B cell (primary cell): Measurements from ENCODE around the gene TMEM38A. TPM values are rescaled to one million over a fixed set of nuclear protein-coding genes. Genes with fewer than 3 reads are reported as not detected.
A peak's percentile ranks its signal among the peaks of the same experiment; 100 is the strongest.

ENCODE experiments used
- ATAC-seq: fragments of 200-7000 bp; cut with Tn5 transposase; one replicate; pipeline ENCODE4 v1.10.0; 2021; ENCODE audit warnings: low read depth, mild to moderate bottlenecking, moderate number of reproducible peaks, moderate library complexity
- CTCF ChIA-PET: fragments of 350-600 bp; sonication (Branson Sonifier 250); formaldehyde crosslinking; loops from one replicate; lab custom pipeline; 2021; ENCODE audit warnings: antibody characterized with exemption, inconsistent platforms; lab: Charles Lee
- POLR2A ChIA-PET: fragments of 350-600 bp; sonication (Branson Sonifier 250); formaldehyde crosslinking; loops from one replicate; lab custom pipeline; 2021; ENCODE audit warnings: antibody characterized with exemption; lab: Charles Lee
- DNase-seq: peaks from one replicate; pipeline ENCODE4 v3.0.0; 2013
- H2AFZ ChIP-seq: 2 replicates; pipeline ENCODE4 v1.6.1; 2012; ENCODE audit warnings: mild to moderate bottlenecking, low read depth, low read length; ENCODE audit not compliant: insufficient read depth, poor library complexity, severe bottlenecking
- H3K27ac ChIP-seq, 2 donors: 1 replicate in 1 of 2; 2 replicates in 1 of 2; pipeline ENCODE4 v1.5.1; 2012 to 2013; ENCODE audit warnings: low read length in 2 of 2, mild to moderate bottlenecking in 2 of 2, moderate library complexity in 1 of 2
- H3K27me3 ChIP-seq, 4 experiments: fragments of 200-600 bp in 1 of 4; sonication (generic) in 1 of 4; replicated peaks in 1 of 4; 1 replicate in 2 of 4; 2 replicates in 2 of 4; pipeline versions ENCODE4 v1.6.1 to v1.7.0; 2013 to 2016; ENCODE audit warnings: low read length in 3 of 4, mild to moderate bottlenecking in 2 of 4, mixed read lengths in 1 of 4, moderate library complexity in 1 of 4; ENCODE audit not compliant: insufficient read depth in 4 of 4, control insufficient read depth in 3 of 4; ENCODE audit errors: control extremely low read depth in 1 of 4
- H3K36me3 ChIP-seq, 2 experiments: replicated peaks in 1 of 2; 1 replicate in 1 of 2; 2 replicates in 1 of 2; pipeline versions ENCODE4 v1.6.1 to v1.7.1; 2013; ENCODE audit warnings: low read length in 1 of 2; ENCODE audit not compliant: insufficient read depth in 2 of 2, control insufficient read depth in 1 of 2; ENCODE audit errors: control extremely low read depth in 1 of 2, extremely low read depth in 1 of 2
- H3K4me1 ChIP-seq, 2 donors: fragments of 200-600 bp in 1 of 2; sonication (generic) in 1 of 2; 1 replicate in 1 of 2; 2 replicates in 1 of 2; pipeline versions ENCODE4 v1.5.1 to v1.6.1; 2013 to 2017; ENCODE audit warnings: low read length in 2 of 2; ENCODE audit not compliant: control insufficient read depth in 2 of 2, insufficient read depth in 2 of 2
- H3K4me2 ChIP-seq: replicated peaks from 2 replicates; pipeline ENCODE3; 2012; ENCODE audit warnings: mild to moderate bottlenecking, low read depth, low read length; ENCODE audit not compliant: poor library complexity, severe bottlenecking
- H3K4me3 ChIP-seq, 5 experiments: fragments of 200-600 bp in 1 of 5; sonication (generic) in 1 of 5; 1 replicate in 3 of 5; 2 replicates in 2 of 5; pipeline versions ENCODE4 v1.5.1 to v1.7.0; 2011 to 2016; ENCODE audit warnings: low read length in 4 of 5, mild to moderate bottlenecking in 4 of 5, low read depth in 2 of 5, control low read depth in 1 of 5, moderate library complexity in 1 of 5; ENCODE audit not compliant: insufficient read depth in 1 of 5; ENCODE audit errors: control extremely low read depth in 1 of 5, extremely low read depth in 1 of 5
- H3K79me2 ChIP-seq: fragments of 200-600 bp; sonication (generic); one replicate; pipeline ENCODE4 v1.6.0; 2016; ENCODE audit warnings: low read length; ENCODE audit not compliant: control insufficient read depth, insufficient read depth
- H3K9ac ChIP-seq: fragments of 200-600 bp; sonication (generic); 2 replicates; pipeline ENCODE4 v1.6.1; 2017; ENCODE audit warnings: mild to moderate bottlenecking, low read length, moderate library complexity
- H3K9me3 ChIP-seq, 3 donors: one replicate each; pipeline versions ENCODE4 v1.6.1 to v1.7.1; 2013; ENCODE audit warnings: low read length in 2 of 3; ENCODE audit not compliant: control insufficient read depth in 2 of 3, insufficient read depth in 1 of 3; ENCODE audit errors: control extremely low read depth in 1 of 3
- H4K20me1 ChIP-seq: 2 replicates; pipeline ENCODE4 v1.6.0; 2012; ENCODE audit warnings: mild to moderate bottlenecking, low read length; ENCODE audit not compliant: insufficient read depth, control insufficient read depth, poor library complexity, severe bottlenecking
- H3K27ac Mint-ChIP-seq: one replicate; pipeline ENCODE4 v1.8.0; 2021; ENCODE audit warnings: mixed read lengths
- H3K27me3 Mint-ChIP-seq: one replicate; pipeline ENCODE4 v1.8.0; 2021; ENCODE audit warnings: mixed read lengths
- H3K4me1 Mint-ChIP-seq: one replicate; pipeline ENCODE4 v1.8.0; 2021; ENCODE audit warnings: mixed read lengths
- H3K4me3 Mint-ChIP-seq: one replicate; pipeline ENCODE4 v1.8.0; 2021; ENCODE audit warnings: mixed read lengths
- H3K9me3 Mint-ChIP-seq: one replicate; pipeline ENCODE4 v1.8.0; 2022; ENCODE audit warnings: mixed read lengths; ENCODE audit not compliant: insufficient read depth
- CTCF ChIP-seq: fragments of 200-600 bp; IDR thresholded peaks from one replicate; pipeline ENCODE4 v1.8.0; 2022; ENCODE audit warnings: antibody characterized with exemption, mild to moderate bottlenecking
- EZH2 ChIP-seq: IDR thresholded peaks from 2 replicates; pipeline ENCODE4 v1.6.1; 2012; ENCODE audit warnings: borderline replicate concordance, low read depth, mild to moderate bottlenecking, moderate library complexity, low read length; ENCODE audit not compliant: insufficient read depth, poor library complexity, severe bottlenecking
- WGBS: methylation state at CpG from one replicate; pipeline ENCODE4 v1.1.5; 2013; ENCODE audit warnings: missing lambda C conversion rate; ENCODE audit not compliant: insufficient coverage; 5-methylcytosine and 5-hydroxymethylcytosine counted together
- intact Hi-C: fragments of 100-400 bp; cut with micrococcal nuclease; formaldehyde crosslinking; loops from one replicate; pipeline ENCODE4 v1.10.0; 2022
- polyA minus RNA-seq: library from RNA; depleted of rRNA, polyadenylated mRNA; stranded (reverse); fragments of >200 nt; gene quantifications from 2 replicates; pipeline ENCODE4 v1.2.3, GENCODE V29; 2012
- polyA plus RNA-seq: library from polyadenylated mRNA; depleted of rRNA; stranded (reverse); fragments of >200 nt; gene quantifications from 2 replicates; pipeline ENCODE4 v1.2.3, GENCODE V29; 2012
- total RNA-seq, 2 donors: library from RNA; stranded (reverse); fragments of 120-200 nt in 1 of 2; gene quantifications; 1 replicate in 1 of 2; 2 replicates in 1 of 2; pipeline versions ENCODE4 v1.2.3 to v1.2.4, GENCODE V29; 2013 to 2022

TMEM38A gene
- 6.7 and 7.1 TPM in 2 replicates for total RNA-seq
- total RNA-seq (2013), result 9.7 TPM
- 5.7 and 6.2 TPM in 2 replicates for polyA plus RNA-seq
- 8.3 and 12.0 TPM in 2 replicates for polyA minus RNA-seq

GRCh38 chr19:16660763-16661479, at the start of gene TMEM38A:
Gene TMEM38A, plus strand, starts transcription at chr19:16661139. Its CDS starts 79 bp downstream, at chr19:16661218.
- H4K20me1 ChIP-seq, result peaks cover 37% of the 10 kb centered on the region
- H3K36me3 ChIP-seq, result peaks cover 0 to 32% of the 10 kb centered on the region in 2 experiments
- TF ChIP-seq CTCF, result no peak
- no peak for TF ChIP-seq EZH2
- peak; percentile 65 for DNase-seq
- ChIA-PET CTCF (interaction anchor here (0.7 to 1.9 kb wide), 6 partner anchors 11 to 75 kb away, joined by 3 to 8 read pairs (median 6); partner anchors contain the start of gene MED26), POLR2A (interaction anchor here (0.7 to 4.1 kb wide), 10 partner anchors 17 to 554 kb away, joined by 3 to 35 read pairs (median 6); partner anchors contain the start of genes MED26 and USE1)
- H2AFZ ChIP-seq, result peak within 1 kb of the TSS; percentile 94
- H3K27me3 ChIP-seq, result no peaks in the 10 kb centered on the region
- Mint-ChIP-seq H3K4me1 (peaks cover 46% of the 10 kb centered on the region), H3K27me3 (no peaks in the 10 kb centered on the region), H3K27ac (peak within 1 kb of the TSS; percentile 97), H3K9me3 (no peaks in the 10 kb centered on the region), H3K4me3 (peak within 1 kb of the TSS; percentile 99)
- H3K9ac ChIP-seq, result peak within 1 kb of the TSS; percentile 84
- intact Hi-C loops, result loop anchor here (1.0 to 5.0 kb wide), 8 partner anchors 33 to 646 kb away; partner anchors contain the start of genes DDA1, MED26, MRPL34 and NWD1
- peak within 1 kb of the TSS; percentile 97 for H3K4me2 ChIP-seq
- peak within 1 kb of the TSS; percentile 62 to 89 (median 83) for H3K4me3 ChIP-seq
- peaks cover 26 to 42% of the 10 kb centered on the region in 2 donors for H3K4me1 ChIP-seq
- H3K79me2 ChIP-seq, result peaks cover 65% of the 10 kb centered on the region
- peak; percentile 18 for ATAC-seq
- H3K27ac ChIP-seq, result peak within 1 kb of the TSS; percentile 70 to 79
- H3K9me3 ChIP-seq, result no peaks in the 10 kb centered on the region
- under 1% methylated on average over 72 of the region's 76 CpGs for WGBS
